CD4-positive, CD25-positive, alpha-beta regulatory T cell (primary cell): ENCODE data around the gene CBX7. TPM values are rescaled to one million over a fixed set of nuclear protein-coding genes. Genes with fewer than 3 reads are reported as not detected.

Experiments used
- ATAC-seq, 2 donors: fragments of 150-1000 bp; cut with Tn5 transposase; one replicate each; pipeline ENCODE4 v1.10.0; 2021; ENCODE audit warnings: low read depth in 2 of 2, moderate number of reproducible peaks in 2 of 2, moderate library complexity in 1 of 2
- DNase-seq, 3 donors: peaks; one replicate each; pipeline versions ENCODE4 v3.0.0 to v3.0.0-alpha.2; 2012 to 2022; ENCODE audit warnings: mixed read lengths in 1 of 3
- H3K27ac ChIP-seq: one replicate; pipeline ENCODE4 v1.7.0; 2013; ENCODE audit warnings: mild to moderate bottlenecking, low read length; ENCODE audit not compliant: insufficient read depth, poor library complexity, severe bottlenecking
- H3K27me3 ChIP-seq: one replicate; pipeline ENCODE4 v1.7.0; 2013; ENCODE audit warnings: low read length; ENCODE audit not compliant: control insufficient read depth, insufficient read depth
- H3K36me3 ChIP-seq: one replicate; pipeline ENCODE4 v1.7.0; 2013; ENCODE audit warnings: mild to moderate bottlenecking, low read length, moderate library complexity; ENCODE audit not compliant: control insufficient read depth, insufficient read depth
- H3K4me1 ChIP-seq: 2 replicates; pipeline ENCODE4 v1.7.0; 2013; ENCODE audit warnings: mild to moderate bottlenecking, low read length; ENCODE audit not compliant: insufficient read depth, control insufficient read depth, poor library complexity, severe bottlenecking
- H3K4me3 ChIP-seq: one replicate; pipeline ENCODE4 v1.7.0; 2013; ENCODE audit warnings: low read depth, mild to moderate bottlenecking, low read length, moderate library complexity
- H3K9me3 ChIP-seq, 2 experiments: 1 replicate in 1 of 2; 2 replicates in 1 of 2; pipeline ENCODE4 v1.7.0; 2013; ENCODE audit warnings: low read length in 2 of 2, mild to moderate bottlenecking in 1 of 2, moderate library complexity in 1 of 2; ENCODE audit not compliant: control insufficient read depth in 2 of 2
- H3K27ac Mint-ChIP-seq, 3 donors: one replicate each; pipeline ENCODE4 v1.8.0; 2020 to 2022; ENCODE audit warnings: mild to moderate bottlenecking in 3 of 3, mixed read lengths in 3 of 3, moderate library complexity in 2 of 3
- H3K27me3 Mint-ChIP-seq: one replicate; pipeline ENCODE4 v1.8.0; 2022; ENCODE audit warnings: mild to moderate bottlenecking, mixed read lengths
- H3K36me3 Mint-ChIP-seq: one replicate; pipeline ENCODE4 v1.8.0; 2020; ENCODE audit warnings: mixed read lengths
- H3K4me1 Mint-ChIP-seq, 4 donors: one replicate each; pipeline ENCODE4 v1.8.0; 2020 to 2022; ENCODE audit warnings: mixed read lengths in 4 of 4, mild to moderate bottlenecking in 1 of 4
- H3K4me3 Mint-ChIP-seq, 4 donors: one replicate each; pipeline ENCODE4 v1.8.0; 2020 to 2022; ENCODE audit warnings: mild to moderate bottlenecking in 4 of 4, mixed read lengths in 4 of 4, moderate library complexity in 3 of 4
- H3K9me3 Mint-ChIP-seq, 7 donors: one replicate each; pipeline ENCODE4 v1.8.0; 2020 to 2022; ENCODE audit warnings: mixed read lengths in 7 of 7, mild to moderate bottlenecking in 3 of 7, moderate library complexity in 2 of 7
- polyA plus RNA-seq, 4 donors: library from polyadenylated mRNA; unstranded; fragments of 300-500 nt; fragmentation: Illumina TruSeq; gene quantifications; one replicate each; pipeline ENCODE4 v1.2.3, GENCODE V29; 2021
- total RNA-seq: library from RNA; stranded (reverse); gene quantifications from one replicate; pipeline ENCODE4 v1.2.3, GENCODE V29; 2022

CBX7 gene
- total and polyA plus RNA-seq, 5 donors from 2014 or later = 27.7 to 102 (median 37.5) TPM

DNA sequence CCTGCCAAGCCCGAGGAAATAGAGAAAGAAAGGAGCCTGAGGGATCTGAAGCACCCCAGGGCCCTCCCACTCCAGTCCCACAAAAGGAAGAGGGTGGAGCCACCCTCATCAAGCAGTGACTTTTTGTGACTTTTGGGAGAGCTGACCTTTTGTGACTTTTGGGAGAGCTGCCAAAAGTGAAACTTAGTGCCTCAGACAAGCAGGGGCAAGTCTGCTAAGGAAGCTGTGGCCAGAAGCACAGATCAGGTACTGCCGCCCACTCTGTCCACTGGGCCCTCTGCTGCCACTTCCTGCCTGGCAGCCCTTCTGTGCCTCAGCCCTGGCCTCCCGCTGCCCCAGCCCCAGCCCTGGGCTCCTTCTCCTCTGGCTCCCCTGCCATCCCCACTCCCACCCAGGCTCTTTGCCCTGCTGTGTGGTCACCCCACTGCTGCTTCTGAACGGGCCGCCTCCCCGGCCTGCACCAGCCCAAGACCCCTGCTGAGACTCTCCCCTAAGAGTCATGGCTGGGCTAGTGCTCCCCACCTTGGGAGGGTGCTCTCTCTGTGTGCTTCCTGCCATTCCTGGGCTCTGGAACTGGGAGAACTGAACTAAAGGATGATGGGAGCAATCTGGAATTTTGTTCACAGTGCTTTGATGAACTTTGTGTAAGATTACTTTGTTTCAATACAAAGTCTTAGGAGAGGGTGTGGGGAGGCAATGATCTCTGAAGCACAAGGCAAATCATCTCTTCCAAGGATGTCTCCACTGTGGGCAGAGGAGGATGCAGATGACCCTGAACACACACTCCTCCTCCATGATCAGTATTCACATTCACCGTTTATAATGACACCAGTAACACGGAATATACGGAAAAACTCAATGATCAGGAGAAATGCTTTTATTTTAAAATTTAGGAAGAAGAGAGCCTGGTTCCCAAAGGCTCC lies 55.1 kb downstream of the CBX7 start, which contains the start of gene APOBEC3H:
Gene APOBEC3H (plus strand): TSS at position 147 of the 923 bp plus-strand sequence. CDS start 3,035 bp downstream, outside the sequence.
- peak within 1 kb of the TSS; percentile 93 for H3K27ac ChIP-seq
- peaks cover 66% of the 10 kb centered on the region for H3K4me1 ChIP-seq
- no peaks in the 10 kb centered on the region for H3K36me3 ChIP-seq
- no peaks in the 10 kb centered on the region for H3K27me3 Mint-ChIP-seq
- ATAC-seq (peak in 1 of 2 donors; percentile 12), DNase-seq (peak in 1 of 3 donors; percentile 74)
- H3K27me3 ChIP-seq = no peaks in the 10 kb centered on the region
- no peaks in the 10 kb centered on the region for H3K9me3 Mint-ChIP-seq
- H3K27ac Mint-ChIP-seq = peak within 1 kb of the TSS; percentile 76 to 93 (median 91)
- H3K4me1 Mint-ChIP-seq = peaks cover 5 to 72% (median 40%) of the 10 kb centered on the region in 4 donors
- H3K4me3 ChIP-seq = no peak within 1 kb of the TSS
- no peaks in the 10 kb centered on the region for H3K9me3 ChIP-seq
- peak within 1 kb of the TSS; percentile 54 to 77 (median 62) for H3K4me3 Mint-ChIP-seq
- H3K36me3 Mint-ChIP-seq = no peaks in the 10 kb centered on the region

DNA sequence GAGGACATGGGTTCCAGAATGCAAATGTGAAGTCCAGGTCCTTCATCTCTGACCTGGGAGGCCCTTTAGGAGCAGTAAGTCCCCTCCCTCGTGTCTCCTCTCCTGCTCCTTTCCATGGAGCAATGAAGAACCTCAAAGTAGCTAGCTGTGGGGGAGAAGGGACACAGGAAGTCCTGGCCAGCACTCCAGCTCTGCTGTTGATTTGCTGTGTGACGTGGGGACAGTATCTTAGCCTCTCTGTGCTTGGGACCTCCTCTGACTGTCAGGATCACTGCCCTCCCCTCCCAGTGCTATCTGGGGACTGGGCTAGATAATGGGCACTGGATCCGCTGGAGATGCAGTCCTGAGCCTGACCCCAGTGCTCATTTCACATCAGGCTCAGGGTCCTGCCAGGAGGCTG lies 56.5 kb downstream of the CBX7 start:
- no peak for DNase-seq
- Histone ChIP-seq H3K9me3 (no peaks in the 10 kb centered on the region), H3K36me3 (no peaks in the 10 kb centered on the region), H3K4me1 (peaks cover 79% of the 10 kb centered on the region), H3K27ac (peak overlapping the region; percentile 93), H3K4me3 (no peak overlapping the region), H3K27me3 (no peaks in the 10 kb centered on the region)
- H3K4me1 Mint-ChIP-seq = peaks cover 5 to 86% (median 48%) of the 10 kb centered on the region in 4 donors
- no peaks in the 10 kb centered on the region for H3K36me3 Mint-ChIP-seq
- H3K27me3 Mint-ChIP-seq = no peaks in the 10 kb centered on the region
- peak overlapping the region in 1 of 4 donors; percentile 12 for H3K4me3 Mint-ChIP-seq
- no peak for ATAC-seq
- H3K9me3 Mint-ChIP-seq = no peaks in the 10 kb centered on the region
- H3K27ac Mint-ChIP-seq = peak overlapping the region; percentile 76 to 88 (median 88)

DNA sequence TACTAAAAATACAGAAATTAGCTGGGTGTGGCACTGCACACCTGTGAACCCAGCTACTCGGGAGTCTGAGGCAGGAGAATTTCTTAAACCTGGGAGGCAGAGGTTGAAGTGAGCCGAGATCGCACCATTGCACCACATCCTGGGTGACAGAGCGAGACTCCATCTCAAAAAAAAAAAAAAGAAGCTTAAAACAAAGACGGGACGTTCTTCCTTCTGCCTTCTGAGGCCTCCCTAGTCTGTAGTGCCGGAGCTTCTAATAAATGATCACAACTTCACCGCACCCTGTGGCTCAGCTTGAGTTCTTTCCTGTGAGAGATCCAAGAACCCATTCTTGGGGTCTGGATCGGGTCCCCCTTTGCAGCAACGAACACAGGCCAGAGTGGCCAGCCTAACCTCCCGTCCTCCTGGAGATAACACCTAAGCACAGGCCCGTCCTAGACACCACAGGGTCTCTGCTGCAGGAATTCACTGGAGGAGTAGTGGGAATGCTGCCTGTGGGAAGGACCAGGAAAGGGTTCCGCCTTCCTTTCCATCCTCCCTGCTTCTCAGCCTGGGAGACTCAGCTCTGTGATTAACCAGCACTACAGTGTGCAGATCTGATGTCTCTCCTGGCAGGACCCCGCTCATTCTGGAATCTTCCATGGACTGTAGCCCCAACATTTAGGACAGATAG lies 57.6 kb downstream of the CBX7 start:
- Histone ChIP-seq H3K4me3 (no peak overlapping the region), H3K36me3 (no peaks in the 10 kb centered on the region), H3K9me3 (no peaks in the 10 kb centered on the region), H3K27ac (peak overlapping the region; percentile 93), H3K27me3 (no peaks in the 10 kb centered on the region), H3K4me1 (peaks cover 84% of the 10 kb centered on the region)
- DNase-seq = peak in 1 of 3 donors; percentile 59
- no peaks in the 10 kb centered on the region for H3K27me3 Mint-ChIP-seq
- no peaks in the 10 kb centered on the region for H3K36me3 Mint-ChIP-seq
- peak overlapping the region; percentile 60 to 88 (median 88) for H3K27ac Mint-ChIP-seq
- ATAC-seq = no peak
- H3K4me1 Mint-ChIP-seq = peaks cover 9 to 90% (median 56%) of the 10 kb centered on the region in 4 donors
- H3K4me3 Mint-ChIP-seq = peak overlapping the region in 2 of 4 donors; percentile 62 to 84
- H3K9me3 Mint-ChIP-seq = no peaks in the 10 kb centered on the region

DNA sequence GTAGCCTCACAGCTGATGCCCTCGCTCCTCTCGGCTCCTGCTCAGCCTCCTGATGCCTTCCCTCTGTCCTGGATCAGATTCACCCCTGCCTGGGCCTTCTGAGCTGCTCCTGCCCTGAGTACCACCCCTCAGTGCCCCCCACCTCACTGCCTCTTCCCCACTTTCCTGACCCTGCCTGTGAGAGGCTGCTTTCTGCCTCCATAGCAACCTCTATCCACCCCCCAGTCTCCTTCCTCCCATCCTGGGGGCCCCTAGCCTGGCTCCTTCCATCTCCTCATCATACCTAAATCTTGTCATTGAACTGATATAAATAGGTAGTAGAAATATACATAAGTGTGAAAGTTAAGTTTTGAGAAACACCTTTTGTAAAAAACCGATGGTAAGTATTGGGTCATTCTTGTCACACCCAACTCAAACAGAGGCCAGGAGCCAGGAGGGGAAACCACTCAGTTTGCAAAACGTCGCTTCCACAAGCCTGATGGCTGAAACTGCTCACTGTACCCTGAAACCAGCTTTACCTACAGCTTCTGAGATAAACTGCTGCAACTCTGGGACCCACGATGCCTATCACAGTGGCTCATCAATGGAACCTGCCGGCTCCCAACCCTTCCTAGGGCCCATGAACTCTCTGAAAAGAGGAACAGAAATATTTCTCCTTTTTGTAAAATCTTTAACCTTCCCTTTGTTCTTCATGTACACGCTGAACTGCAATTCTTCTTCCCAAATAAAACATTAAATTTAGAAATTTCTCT lies 60.2 kb downstream of the CBX7 start:
- Histone ChIP-seq H3K27me3 (no peaks in the 10 kb centered on the region), H3K36me3 (peaks cover under 1% of the 10 kb centered on the region), H3K27ac (peak overlapping the region; percentile 94), H3K9me3 (no peaks in the 10 kb centered on the region), H3K4me3 (no peak overlapping the region), H3K4me1 (peaks cover 74% of the 10 kb centered on the region)
- peak overlapping the region; percentile 94 to 99 (median 96) for H3K27ac Mint-ChIP-seq
- no peaks in the 10 kb centered on the region for H3K9me3 Mint-ChIP-seq
- DNase-seq (peak in 1 of 3 donors; percentile 42), ATAC-seq (no peak)
- H3K4me1 Mint-ChIP-seq = peaks cover 11 to 89% (median 51%) of the 10 kb centered on the region in 4 donors
- H3K36me3 Mint-ChIP-seq = peaks cover 4% of the 10 kb centered on the region
- H3K27me3 Mint-ChIP-seq = no peaks in the 10 kb centered on the region
- peak overlapping the region; percentile 46 to 80 (median 68) for H3K4me3 Mint-ChIP-seq

DNA sequence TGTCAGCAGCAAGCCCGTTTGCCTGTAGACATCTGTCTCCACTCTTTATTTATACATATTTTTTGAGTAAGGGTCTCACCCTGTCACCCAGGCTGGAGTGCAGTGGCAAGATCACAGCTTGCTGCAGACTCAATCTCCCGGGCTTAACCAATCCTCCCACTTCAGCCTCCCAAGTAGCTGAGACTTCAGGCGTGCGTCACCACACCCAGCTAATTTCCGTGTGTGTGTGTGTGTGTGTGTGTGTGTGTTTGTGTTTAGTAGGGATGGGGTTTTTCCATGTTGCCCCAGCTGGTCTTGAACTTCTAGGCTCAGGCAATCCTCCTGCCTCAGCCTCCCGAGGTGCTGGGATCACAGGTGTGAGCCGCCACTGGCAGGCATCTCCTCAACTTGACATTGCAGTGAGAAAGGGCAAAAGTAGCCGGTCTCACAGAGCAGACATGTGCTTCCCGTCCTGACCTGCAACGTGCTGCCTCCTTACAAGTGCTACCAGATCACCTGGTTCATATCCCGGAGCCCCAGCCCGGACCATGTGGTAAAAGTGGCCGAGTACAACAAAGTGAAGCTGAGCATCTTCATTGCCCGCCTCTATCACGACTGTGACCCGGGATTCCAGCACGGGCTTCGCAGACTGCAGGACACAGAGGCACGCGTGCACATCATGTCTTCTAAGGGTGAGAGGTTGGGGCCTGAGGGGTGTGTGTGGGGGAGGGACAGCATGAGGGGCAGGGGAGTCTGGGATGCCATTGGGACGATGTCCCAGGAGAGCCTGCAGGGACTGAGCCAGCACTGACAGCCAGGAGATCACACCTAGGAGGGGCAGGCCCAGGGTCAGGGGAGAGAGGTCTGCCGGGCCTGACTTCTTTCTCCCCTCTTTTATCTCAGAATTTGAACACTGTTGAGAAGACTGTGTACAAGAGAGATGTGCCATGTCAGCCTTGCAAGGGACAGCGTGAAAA lies 61.1 kb downstream of the CBX7 start:
- no peaks in the 10 kb centered on the region for H3K27me3 Mint-ChIP-seq
- peak in 1 of 3 donors; percentile 24 for DNase-seq

DNA sequence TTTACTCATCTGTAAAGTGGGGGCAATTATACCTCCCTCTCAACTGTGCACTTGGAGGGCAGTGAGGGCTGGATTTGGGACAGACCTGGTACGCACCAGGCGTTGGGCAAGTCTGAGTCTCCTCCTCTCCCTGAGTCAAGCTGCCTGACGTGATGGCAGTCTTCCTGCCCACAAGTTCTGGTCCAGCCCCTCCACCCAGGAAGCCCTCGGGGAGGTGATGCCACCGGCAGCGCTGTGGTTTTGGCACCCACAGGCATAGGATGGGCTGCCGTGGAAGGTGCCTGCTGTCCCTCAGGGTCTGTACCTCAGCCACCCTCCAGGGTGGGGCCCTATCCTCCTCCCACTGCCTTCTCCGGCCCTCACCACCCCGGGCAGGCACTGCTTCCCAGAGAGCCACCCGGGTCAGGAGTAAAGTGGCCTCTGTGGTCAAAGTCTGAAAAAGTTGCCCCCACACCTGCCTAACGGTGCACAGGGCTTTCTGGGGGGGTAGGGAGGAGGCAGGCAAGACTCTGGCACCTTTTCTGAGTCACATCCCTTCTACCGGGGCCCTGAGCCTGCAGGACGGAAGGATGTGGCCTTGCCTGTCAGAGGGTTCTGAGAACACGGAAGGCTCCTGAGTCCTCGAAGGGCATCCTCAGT lies 61.9 kb downstream of the CBX7 start:
- ATAC-seq = peak; percentile 86 to 88
- Histone ChIP-seq H3K27me3 (no peaks in the 10 kb centered on the region), H3K4me1 (peaks cover 62% of the 10 kb centered on the region), H3K27ac (peak overlapping the region; percentile 94), H3K9me3 (no peaks in the 10 kb centered on the region), H3K4me3 (peak overlapping the region; percentile 65), H3K36me3 (peaks cover 7% of the 10 kb centered on the region)
- peak; percentile 69 to 97 (median 85) for DNase-seq
- Mint-ChIP-seq H3K4me3 (peak overlapping the region; percentile 70 to 92 (median 78)), H3K9me3 (no peaks in the 10 kb centered on the region), H3K36me3 (peaks cover 10% of the 10 kb centered on the region), H3K4me1 (peaks cover 11 to 79% (median 52%) of the 10 kb centered on the region in 4 donors), H3K27me3 (no peaks in the 10 kb centered on the region), H3K27ac (peak overlapping the region; percentile 94 to 99 (median 96))

More for the DNA sequence above, 61.1 kb downstream of the CBX7 start:
- Mint-ChIP-seq H3K27ac (peak overlapping the region; percentile 94 to 99 (median 96)), H3K4me3 (peak overlapping the region; percentile 70 to 92 (median 78)), H3K9me3 (no peaks in the 10 kb centered on the region), H3K4me1 (peaks cover 11 to 85% (median 49%) of the 10 kb centered on the region in 4 donors), H3K36me3 (peaks cover 7% of the 10 kb centered on the region)
- no peak for ATAC-seq
- H3K9me3 ChIP-seq = no peaks in the 10 kb centered on the region
- H3K36me3 ChIP-seq = peaks cover 4% of the 10 kb centered on the region
- no peaks in the 10 kb centered on the region for H3K27me3 ChIP-seq
- peaks cover 68% of the 10 kb centered on the region for H3K4me1 ChIP-seq
- H3K4me3 ChIP-seq = peak overlapping the region; percentile 65
- peak overlapping the region; percentile 94 for H3K27ac ChIP-seq
